ENCODE data around the gene ERFL.

Gene ERFL

GRCh38 chr19:41871573-41872383 is 56.5 kb downstream of the ERFL start (continued):
- TF ChIP-seq ZNF513 (tag by site-specific recombination; IDR thresholded peaks at IDR 0.05) (no peak), ZNF449 (tag by site-specific recombination; IDR thresholded peaks at IDR 0.05) (no peak), ZNF549 (tag by site-specific recombination; IDR thresholded peaks at IDR 0.05) (no peak), ZNF501 (tag by site-specific recombination; IDR thresholded peaks at IDR 0.05) (no peak), KLF10 (tag by site-specific recombination; IDR thresholded peaks at IDR 0.05) (no peak), HOXA7 (CRISPR knock-in tag; IDR thresholded peaks at IDR 0.05; ENCODE audit: borderline replicate concordance) (no peak), ZNF670 (tag by site-specific recombination; IDR thresholded peaks at IDR 0.05; ENCODE audit: low read depth) (no peak), ZNF280C (tag by site-specific recombination; IDR thresholded peaks at IDR 0.05) (no peak), BCL6B (tag by site-specific recombination; IDR thresholded peaks at IDR 0.05) (0 out of 2 replicates have a peak, but pooled peaks have one; percentile 27), EGR2 (tag by site-specific recombination; IDR thresholded peaks at IDR 0.05; ENCODE audit: low read depth) (no peak), ZBTB17 (tag by site-specific recombination; IDR thresholded peaks at IDR 0.05) (peak; percentile 47), ZBTB49 (tag by site-specific recombination; IDR thresholded peaks at IDR 0.05; ENCODE audit: low read depth) (no peak), KLF16 (tag by site-specific recombination; IDR thresholded peaks at IDR 0.05) (no peak), ZNF16 (tag by site-specific recombination; IDR thresholded peaks at IDR 0.05; ENCODE audit: low read depth) (no peak), ZNF600 (tag by site-specific recombination; IDR thresholded peaks at IDR 0.05) (peak; percentile 82), ZNF837 (tag by site-specific recombination; IDR thresholded peaks at IDR 0.05) (no peak), ZNF350 (tag by site-specific recombination; IDR thresholded peaks at IDR 0.05) (no peak), PRDM6 (tag by site-specific recombination; IDR thresholded peaks at IDR 0.05) (no peak), ZNF792 (tag by site-specific recombination; IDR thresholded peaks at IDR 0.05) (no peak), REPIN1 (tag by site-specific recombination; IDR thresholded peaks at IDR 0.05; ENCODE audit: low read depth) (no peak), ZNF10 (tag by site-specific recombination; IDR thresholded peaks at IDR 0.05) (no peak), ZFP69B (tag by site-specific recombination; IDR thresholded peaks at IDR 0.05) (0 out of 2 replicates have a peak, but pooled peaks have one; percentile 42), ZNF560 (tag by site-specific recombination; IDR thresholded peaks at IDR 0.05; ENCODE audit: borderline replicate concordance) (no peak), RBAK (tag by site-specific recombination; IDR thresholded peaks at IDR 0.05) (no peak), ZNF155 (tag by site-specific recombination; IDR thresholded peaks at IDR 0.05) (no peak), ZNF830 (tag by site-specific recombination; IDR thresholded peaks at IDR 0.05; ENCODE audit: low read depth) (no peak), BCL11B (tag by site-specific recombination; IDR thresholded peaks at IDR 0.05; ENCODE audit: low read depth) (no peak), ZNF548 (tag by site-specific recombination; IDR thresholded peaks at IDR 0.05) (no peak), ZNF514 (tag by site-specific recombination; IDR thresholded peaks at IDR 0.05) (no peak), ZXDB (tag by site-specific recombination; IDR thresholded peaks at IDR 0.05) (no peak)
